Tibial nerve (tissue), 4 donors: ENCODE measurements around the gene ADGRG6.

Experiments used
- EP300 ChIP-seq, 2 donors: sonication (generic); formaldehyde crosslinking; IDR thresholded peaks; one replicate each; pipeline ENCODE4 v1.6.1; 2017; ENCODE audit warnings: antibody characterized with exemption in 2 of 2, mild to moderate bottlenecking in 1 of 2
- POLR2A ChIP-seq, 2 donors: fragments of 450-650 bp; IDR thresholded peaks; one replicate each; pipeline ENCODE4 v1.6.1; 2017; ENCODE audit warnings: antibody characterized with exemption in 2 of 2, mild to moderate bottlenecking in 2 of 2, moderate library complexity in 2 of 2
- TF ChIP-seq, protein P1 (sequence below), 5 experiments: fragments of 200-600 bp in 3 of 5; fragments of 450-650 bp in 2 of 5; sonication (generic) in 3 of 5; IDR thresholded peaks; one replicate each; pipeline ENCODE4 v1.5.1; 2016 to 2019; ENCODE audit warnings: antibody characterized with exemption in 5 of 5, mild to moderate bottlenecking in 3 of 5, moderate library complexity in 2 of 5

DNA sequence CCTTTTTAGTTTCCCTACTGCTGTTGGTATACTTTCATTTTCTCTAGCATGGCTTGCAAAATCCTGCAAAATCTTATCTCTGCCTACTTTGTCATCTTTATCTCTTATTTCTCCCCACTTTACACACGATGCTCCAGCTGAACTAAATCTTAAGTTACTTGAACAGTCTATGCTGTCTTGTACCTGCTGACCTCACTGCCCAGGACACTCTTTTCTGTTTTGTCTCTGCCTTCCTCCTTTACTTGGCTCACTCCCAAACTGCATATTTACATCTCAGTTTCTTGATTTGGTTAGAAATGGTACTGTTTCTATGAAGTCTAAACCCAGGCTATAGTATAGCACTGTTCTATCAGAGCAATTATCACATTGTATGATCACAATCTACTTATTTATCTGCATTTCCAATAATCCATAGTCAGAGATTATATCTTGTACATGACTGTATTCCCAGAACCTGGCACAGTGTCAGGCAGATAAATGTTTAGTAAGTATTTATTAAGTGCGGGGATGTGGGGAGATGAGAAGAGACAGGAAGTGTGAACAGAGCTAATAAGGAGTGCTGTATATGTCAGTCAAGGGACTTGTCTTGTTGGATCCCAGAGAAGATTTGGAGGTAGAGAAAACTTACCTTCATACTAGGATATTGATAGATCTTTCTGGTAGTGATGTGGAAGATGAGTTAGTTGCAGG lies 57.6 kb downstream of the ADGRG6 start:
- TF ChIP-seq POLR2A (IDR thresholded peaks at IDR 0.05) (no peak), EP300 (IDR thresholded peaks at IDR 0.05) (no peak)
- TF ChIP-seq, protein P1, sequence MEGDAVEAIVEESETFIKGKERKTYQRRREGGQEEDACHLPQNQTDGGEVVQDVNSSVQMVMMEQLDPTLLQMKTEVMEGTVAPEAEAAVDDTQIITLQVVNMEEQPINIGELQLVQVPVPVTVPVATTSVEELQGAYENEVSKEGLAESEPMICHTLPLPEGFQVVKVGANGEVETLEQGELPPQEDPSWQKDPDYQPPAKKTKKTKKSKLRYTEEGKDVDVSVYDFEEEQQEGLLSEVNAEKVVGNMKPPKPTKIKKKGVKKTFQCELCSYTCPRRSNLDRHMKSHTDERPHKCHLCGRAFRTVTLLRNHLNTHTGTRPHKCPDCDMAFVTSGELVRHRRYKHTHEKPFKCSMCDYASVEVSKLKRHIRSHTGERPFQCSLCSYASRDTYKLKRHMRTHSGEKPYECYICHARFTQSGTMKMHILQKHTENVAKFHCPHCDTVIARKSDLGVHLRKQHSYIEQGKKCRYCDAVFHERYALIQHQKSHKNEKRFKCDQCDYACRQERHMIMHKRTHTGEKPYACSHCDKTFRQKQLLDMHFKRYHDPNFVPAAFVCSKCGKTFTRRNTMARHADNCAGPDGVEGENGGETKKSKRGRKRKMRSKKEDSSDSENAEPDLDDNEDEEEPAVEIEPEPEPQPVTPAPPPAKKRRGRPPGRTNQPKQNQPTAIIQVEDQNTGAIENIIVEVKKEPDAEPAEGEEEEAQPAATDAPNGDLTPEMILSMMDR (IDR thresholded peaks at IDR 0.05), result no peak
